Raji (cell line): ENCODE measurements around the gene SCAPER.

Experiments used
- POLR2A ChIP-seq: IDR thresholded peaks from 2 replicates; pipeline ENCODE4 v1.6.1; 2011; ENCODE audit warnings: low read depth, low read length, control low read depth; ENCODE audit not compliant: insufficient read depth

Gene SCAPER

GRCh38 chr15:76341366-76342057 is 563.6 kb downstream of the SCAPER start:
- TF ChIP-seq POLR2A, result no peak

- TF ChIP-seq POLR2A, result no peak
Observed at GRCh38 chr15:76340803-76341365, 564.3 kb downstream of the SCAPER start.

- TF ChIP-seq POLR2A, result no peak
Observed at GRCh38 chr15:76340198-76340802, 564.8 kb downstream of the SCAPER start.

GRCh38 chr15:76339305-76340197 is 565.6 kb downstream of the SCAPER start:
- no peak for TF ChIP-seq POLR2A

GRCh38 chr15:76338486-76339304 is 566.4 kb downstream of the SCAPER start:
- TF ChIP-seq POLR2A, result no peak

- no peak for TF ChIP-seq POLR2A
Observed at GRCh38 chr15:76337696-76338485, 567.2 kb downstream of the SCAPER start.

GRCh38 chr15:76337059-76337695 is 568.0 kb downstream of the SCAPER start:
- no peak for TF ChIP-seq POLR2A

- TF ChIP-seq POLR2A, result peak; percentile 57
Observed at GRCh38 chr15:76336254-76337058, 568.7 kb downstream of the SCAPER start, which contains the start of gene ISL2. TSS of gene ISL2 (plus strand) at chr15:76336773. CDS start at chr15:76336884, 111 bp downstream.

- peak; percentile 38 for TF ChIP-seq POLR2A
Observed at GRCh38 chr15:76335307-76336253, 569.6 kb downstream of the SCAPER start.

- TF ChIP-seq POLR2A, result no peak
Observed at GRCh38 chr15:76334438-76335306, 570.5 kb downstream of the SCAPER start.
